HepG2 (cell line): ENCODE data around the gene ETFDH. TPM values are rescaled to one million over a fixed set of nuclear protein-coding genes. Genes with fewer than 3 reads are reported as not detected.

Experiments
- ARNTL ChIP-seq: sonication (generic); formaldehyde crosslinking; IDR thresholded peaks from 2 replicates; pipeline ENCODE4 v1.4.0; 2020; ENCODE audit warnings: mild to moderate bottlenecking, missing genetic modification reagents
- CCAR2 ChIP-seq: fragments of 200-400 bp; formaldehyde crosslinking; optimal IDR thresholded peaks from 2 replicates; pipeline ENCODE3; 2018; ENCODE audit warnings: low read depth, mild to moderate bottlenecking, low read length, moderate library complexity
- DR1 ChIP-seq: sonication (generic); formaldehyde crosslinking; IDR thresholded peaks from 2 replicates; pipeline ENCODE4 v1.8.0; 2021; ENCODE audit warnings: mild to moderate bottlenecking, missing genetic modification reagents, inconsistent platforms
- MYNN ChIP-seq: sonication (generic); formaldehyde crosslinking; IDR thresholded peaks from 2 replicates; pipeline ENCODE4 v1.4.0; 2020; ENCODE audit warnings: mild to moderate bottlenecking, low read depth, missing genetic modification reagents
- POLR2A ChIP-seq, 2 experiments: IDR thresholded peaks; 2 replicates each; pipeline ENCODE4 v1.6.1; 2011; ENCODE audit warnings: low read depth in 2 of 2, low read length in 2 of 2, mild to moderate bottlenecking in 1 of 2, moderate library complexity in 1 of 2; ENCODE audit not compliant: insufficient read depth in 1 of 2
- POLR2AphosphoS2 ChIP-seq: IDR thresholded peaks from 2 replicates; pipeline ENCODE4 v1.6.1; 2011; ENCODE audit warnings: low read depth, low read length, improper control_type of control experiment
- PTBP1 ChIP-seq: fragments of 200-400 bp; formaldehyde crosslinking; IDR thresholded peaks from 2 replicates; pipeline ENCODE4 v1.6.1; 2018; ENCODE audit warnings: low read length, low read depth; ENCODE audit not compliant: poor library complexity, severe bottlenecking
- RFXANK ChIP-seq: IDR thresholded peaks from 2 replicates; pipeline ENCODE4 v1.6.1; 2016
- ZMYM2 ChIP-seq: sonication (generic); formaldehyde crosslinking; IDR thresholded peaks from 2 replicates; pipeline ENCODE4 v1.8.0; 2022; ENCODE audit warnings: mild to moderate bottlenecking, missing genetic modification reagents
- ZMYM4 ChIP-seq: sonication (generic); formaldehyde crosslinking; IDR thresholded peaks from 2 replicates; pipeline ENCODE4 v1.8.1; 2023; ENCODE audit warnings: mild to moderate bottlenecking, missing genetic modification reagents
- ZNF253 ChIP-seq: sonication (generic); formaldehyde crosslinking; IDR thresholded peaks from 2 replicates; pipeline ENCODE4 v1.8.0; 2022; ENCODE audit warnings: mild to moderate bottlenecking, missing genetic modification reagents, borderline replicate concordance
- ZNF282 ChIP-seq: fragments of 450-650 bp; IDR thresholded peaks from 2 replicates; pipeline ENCODE4 v1.6.1; 2018; ENCODE audit not compliant: partially characterized antibody
- ZNF468 ChIP-seq: sonication (generic); formaldehyde crosslinking; IDR thresholded peaks from 2 replicates; pipeline ENCODE4 v1.8.0; 2022; ENCODE audit warnings: mild to moderate bottlenecking, moderate library complexity, missing genetic modification reagents
- ZNF713 ChIP-seq: sonication (generic); formaldehyde crosslinking; IDR thresholded peaks from 2 replicates; pipeline ENCODE4 v1.4.0; 2020; ENCODE audit warnings: mild to moderate bottlenecking, missing genetic modification reagents
- ZNF746 ChIP-seq: sonication (generic); formaldehyde crosslinking; IDR thresholded peaks from 2 replicates; pipeline ENCODE4 v1.8.0; 2022; ENCODE audit warnings: mild to moderate bottlenecking, missing genetic modification reagents
- ZNF841 ChIP-seq: sonication (generic); formaldehyde crosslinking; IDR thresholded peaks from 2 replicates; pipeline ENCODE4 v1.8.1; 2023; ENCODE audit warnings: missing genetic modification reagents, borderline replicate concordance
- polyA plus RNA-seq, 8 experiments: library from polyadenylated mRNA; depleted of rRNA in 3 of 8; stranded (reverse) in 7 of 8; unstranded in 1 of 8; fragments of >200 nt; fragmentation: Illumina TruSeq in 4 of 8; extraction: Trizol in 4 of 8; gene quantifications; 2 replicates each; pipeline versions ENCODE4 v1.2.1 to v1.2.3, GENCODE V29; 2011 to 2016; ENCODE audit warnings: low read depth in 4 of 8, missing spikeins in 1 of 8, mixed read lengths in 1 of 8; ENCODE audit not compliant: insufficient read depth in 1 of 8
- total RNA-seq, 5 experiments: library from RNA; depleted of rRNA; stranded (reverse); fragments of >200 nt; fragmentation: Illumina TruSeq; extraction: Trizol; gene quantifications; 2 replicates each; pipeline ENCODE4 v1.2.3, GENCODE V29; 2016; ENCODE audit warnings: low read depth in 1 of 5
- TF ChIP-seq, protein P1 (sequence below): IDR thresholded peaks from 2 replicates; pipeline ENCODE4 v1.6.1; 2016; ENCODE audit warnings: missing compliant biosample characterization, missing genetic modification reagents, borderline replicate concordance
- TF ChIP-seq, protein P2 (sequence below): IDR thresholded peaks from 2 replicates; pipeline ENCODE4 v1.6.1; 2016; ENCODE audit warnings: mild to moderate bottlenecking, missing biosample characterization, missing genetic modification reagents
- TF ChIP-seq, protein P3 (sequence below): IDR thresholded peaks from 2 replicates; pipeline ENCODE4 v1.6.1; 2016; ENCODE audit warnings: low read depth, borderline replicate concordance
- TF ChIP-seq, protein P4 (sequence below): IDR thresholded peaks from 2 replicates; pipeline ENCODE4 v1.4.0; 2020; ENCODE audit warnings: mild to moderate bottlenecking, missing genetic modification reagents
- TF ChIP-seq, protein P5 (sequence below): sonication (generic); formaldehyde crosslinking; IDR thresholded peaks from 2 replicates; pipeline ENCODE4 v1.4.0; 2020; ENCODE audit warnings: missing genetic modification reagents

The ETFDH gene
- total and polyA plus RNA-seq, 2 of the 13 experiments (the other 11 are each of a cell fraction or from before 2014, with no cell fraction given) = 14.7 to 17.8 TPM

DNA sequence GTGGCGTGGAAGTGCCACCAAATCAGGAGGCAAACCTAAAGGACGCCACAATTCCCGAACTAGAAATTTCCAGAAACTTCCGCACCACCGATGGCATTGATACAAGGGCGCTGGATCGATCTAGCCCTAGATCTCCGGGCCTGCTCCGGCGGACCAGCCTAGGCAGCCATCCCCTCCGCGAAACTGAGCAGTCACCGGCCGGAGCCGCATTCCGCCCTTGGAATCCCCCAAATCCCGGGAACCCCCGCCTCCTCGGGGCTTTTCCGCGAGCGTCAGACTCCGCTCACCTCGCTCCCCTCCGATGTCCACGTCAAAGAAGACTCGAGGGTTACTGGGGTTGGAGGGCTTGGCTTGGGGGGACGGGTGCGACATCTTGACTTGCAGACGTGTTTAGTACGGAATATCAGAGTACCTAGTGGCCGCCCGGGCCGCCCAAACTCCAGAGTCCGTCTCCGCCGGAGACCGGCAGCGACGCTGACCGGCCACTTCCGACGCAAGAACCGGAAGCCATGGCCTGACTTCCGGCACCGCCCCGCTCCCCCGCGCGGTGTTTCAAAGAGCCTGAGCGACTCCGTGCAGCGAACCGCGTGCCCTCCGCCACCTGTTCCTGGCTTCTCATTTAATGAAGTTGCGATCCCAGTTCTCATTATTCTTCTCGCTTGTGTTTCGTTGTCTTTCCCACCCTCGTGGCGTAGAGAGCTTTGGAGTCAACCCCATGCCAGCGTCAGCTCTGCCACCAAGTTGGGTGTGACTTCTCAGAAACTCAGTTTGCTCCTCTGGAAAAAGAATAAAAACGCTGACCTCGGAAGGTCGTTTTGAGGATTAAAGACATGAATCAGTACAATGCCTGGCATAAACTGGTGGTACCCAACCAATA lies 51.1 kb downstream of the ETFDH start, which contains the start of gene PPID (continued):
- TF ChIP-seq, protein P1, sequence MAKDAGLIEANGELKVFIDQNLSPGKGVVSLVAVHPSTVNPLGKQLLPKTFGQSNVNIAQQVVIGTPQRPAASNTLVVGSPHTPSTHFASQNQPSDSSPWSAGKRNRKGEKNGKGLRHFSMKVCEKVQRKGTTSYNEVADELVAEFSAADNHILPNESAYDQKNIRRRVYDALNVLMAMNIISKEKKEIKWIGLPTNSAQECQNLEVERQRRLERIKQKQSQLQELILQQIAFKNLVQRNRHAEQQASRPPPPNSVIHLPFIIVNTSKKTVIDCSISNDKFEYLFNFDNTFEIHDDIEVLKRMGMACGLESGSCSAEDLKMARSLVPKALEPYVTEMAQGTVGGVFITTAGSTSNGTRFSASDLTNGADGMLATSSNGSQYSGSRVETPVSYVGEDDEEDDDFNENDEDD (CRISPR knock-in tag) = peak; percentile 97
- TF ChIP-seq POLR2A (IDR thresholded peaks at IDR 0.05; ENCODE audit: insufficient read depth in 1 of 2, low read depth in 2 of 2, low read length in 2 of 2) (peak; percentile 84 to 87), ARNTL (CRISPR knock-in tag) (no peak), ZMYM4 (peak; percentile 70; the same call in 1 of the 2 replicates), ZNF841 (CRISPR knock-in tag) (no peak), ZMYM2 (CRISPR knock-in tag) (peak; percentile 9; the same call in 1 of the 2 replicates), DR1 (peak; percentile 58; the same call in 1 of the 2 replicates), ZNF253 (no peak), ZNF746 (CRISPR knock-in tag) (peak; percentile 70; the same call in 1 of the 2 replicates), ZNF282 (no peak), ZNF713 (CRISPR knock-in tag) (no peak), PTBP1 (no peak), POLR2AphosphoS2 (no peak), ZNF468 (CRISPR knock-in tag) (no peak), MYNN (no peak), RFXANK (0 out of 2 replicates have a peak, but pooled peaks have one; percentile 27), CCAR2 (no peak)
- TF ChIP-seq, protein P2, sequence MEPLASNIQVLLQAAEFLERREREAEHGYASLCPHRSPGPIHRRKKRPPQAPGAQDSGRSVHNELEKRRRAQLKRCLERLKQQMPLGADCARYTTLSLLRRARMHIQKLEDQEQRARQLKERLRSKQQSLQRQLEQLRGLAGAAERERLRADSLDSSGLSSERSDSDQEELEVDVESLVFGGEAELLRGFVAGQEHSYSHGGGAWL (CRISPR knock-in tag) = 0 out of 2 replicates have a peak, but pooled peaks have one; percentile 68
- TF ChIP-seq, protein P3, sequence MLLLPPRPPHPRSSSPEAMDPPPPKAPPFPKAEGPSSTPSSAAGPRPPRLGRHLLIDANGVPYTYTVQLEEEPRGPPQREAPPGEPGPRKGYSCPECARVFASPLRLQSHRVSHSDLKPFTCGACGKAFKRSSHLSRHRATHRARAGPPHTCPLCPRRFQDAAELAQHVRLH (CRISPR knock-in tag) = no peak; the same call in none of the 2 replicates
- TF ChIP-seq, protein P4, sequence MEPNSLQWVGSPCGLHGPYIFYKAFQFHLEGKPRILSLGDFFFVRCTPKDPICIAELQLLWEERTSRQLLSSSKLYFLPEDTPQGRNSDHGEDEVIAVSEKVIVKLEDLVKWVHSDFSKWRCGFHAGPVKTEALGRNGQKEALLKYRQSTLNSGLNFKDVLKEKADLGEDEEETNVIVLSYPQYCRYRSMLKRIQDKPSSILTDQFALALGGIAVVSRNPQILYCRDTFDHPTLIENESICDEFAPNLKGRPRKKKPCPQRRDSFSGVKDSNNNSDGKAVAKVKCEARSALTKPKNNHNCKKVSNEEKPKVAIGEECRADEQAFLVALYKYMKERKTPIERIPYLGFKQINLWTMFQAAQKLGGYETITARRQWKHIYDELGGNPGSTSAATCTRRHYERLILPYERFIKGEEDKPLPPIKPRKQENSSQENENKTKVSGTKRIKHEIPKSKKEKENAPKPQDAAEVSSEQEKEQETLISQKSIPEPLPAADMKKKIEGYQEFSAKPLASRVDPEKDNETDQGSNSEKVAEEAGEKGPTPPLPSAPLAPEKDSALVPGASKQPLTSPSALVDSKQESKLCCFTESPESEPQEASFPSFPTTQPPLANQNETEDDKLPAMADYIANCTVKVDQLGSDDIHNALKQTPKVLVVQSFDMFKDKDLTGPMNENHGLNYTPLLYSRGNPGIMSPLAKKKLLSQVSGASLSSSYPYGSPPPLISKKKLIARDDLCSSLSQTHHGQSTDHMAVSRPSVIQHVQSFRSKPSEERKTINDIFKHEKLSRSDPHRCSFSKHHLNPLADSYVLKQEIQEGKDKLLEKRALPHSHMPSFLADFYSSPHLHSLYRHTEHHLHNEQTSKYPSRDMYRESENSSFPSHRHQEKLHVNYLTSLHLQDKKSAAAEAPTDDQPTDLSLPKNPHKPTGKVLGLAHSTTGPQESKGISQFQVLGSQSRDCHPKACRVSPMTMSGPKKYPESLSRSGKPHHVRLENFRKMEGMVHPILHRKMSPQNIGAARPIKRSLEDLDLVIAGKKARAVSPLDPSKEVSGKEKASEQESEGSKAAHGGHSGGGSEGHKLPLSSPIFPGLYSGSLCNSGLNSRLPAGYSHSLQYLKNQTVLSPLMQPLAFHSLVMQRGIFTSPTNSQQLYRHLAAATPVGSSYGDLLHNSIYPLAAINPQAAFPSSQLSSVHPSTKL (CRISPR knock-in tag) = peak; percentile 56
- TF ChIP-seq, protein P5, sequence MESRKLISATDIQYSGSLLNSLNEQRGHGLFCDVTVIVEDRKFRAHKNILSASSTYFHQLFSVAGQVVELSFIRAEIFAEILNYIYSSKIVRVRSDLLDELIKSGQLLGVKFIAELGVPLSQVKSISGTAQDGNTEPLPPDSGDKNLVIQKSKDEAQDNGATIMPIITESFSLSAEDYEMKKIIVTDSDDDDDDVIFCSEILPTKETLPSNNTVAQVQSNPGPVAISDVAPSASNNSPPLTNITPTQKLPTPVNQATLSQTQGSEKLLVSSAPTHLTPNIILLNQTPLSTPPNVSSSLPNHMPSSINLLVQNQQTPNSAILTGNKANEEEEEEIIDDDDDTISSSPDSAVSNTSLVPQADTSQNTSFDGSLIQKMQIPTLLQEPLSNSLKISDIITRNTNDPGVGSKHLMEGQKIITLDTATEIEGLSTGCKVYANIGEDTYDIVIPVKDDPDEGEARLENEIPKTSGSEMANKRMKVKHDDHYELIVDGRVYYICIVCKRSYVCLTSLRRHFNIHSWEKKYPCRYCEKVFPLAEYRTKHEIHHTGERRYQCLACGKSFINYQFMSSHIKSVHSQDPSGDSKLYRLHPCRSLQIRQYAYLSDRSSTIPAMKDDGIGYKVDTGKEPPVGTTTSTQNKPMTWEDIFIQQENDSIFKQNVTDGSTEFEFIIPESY (CRISPR knock-in tag) = peak; percentile 29; the same call in 1 of the 2 replicates
